Heart right ventricle (tissue), 16 donors: ENCODE results near the gene RIOX2. TPM values are rescaled to one million over a fixed set of nuclear protein-coding genes. Genes with fewer than 3 reads are reported as not detected.

Experiments
- ATAC-seq, 8 donors: fragments of 200-7000 bp; cut with Tn5 transposase; one replicate each; pipeline ENCODE4 v1.9.1; 2020; ENCODE audit warnings: mild to moderate bottlenecking in 8 of 8, moderate library complexity in 8 of 8, moderate number of reproducible peaks in 1 of 8
- DNase-seq, 2 donors: peaks; one replicate each; pipeline ENCODE4 v3.0.0-alpha.2; 2020
- H3K27ac ChIP-seq, 10 donors: fragments of 200-600 bp; sonication (generic) in 2 of 10; one replicate each; pipeline versions ENCODE4 v1.5.0 to v1.8.0; 2020 to 2022; ENCODE audit warnings: mild to moderate bottlenecking in 3 of 10
- H3K27me3 ChIP-seq, 7 donors: fragments of 200-600 bp; one replicate each; pipeline ENCODE4 v1.8.0; 2021 to 2022; ENCODE audit warnings: mild to moderate bottlenecking in 2 of 7
- H3K36me3 ChIP-seq, 9 donors: fragments of 200-600 bp; sonication (generic) in 1 of 9; one replicate each; pipeline versions ENCODE4 v1.5.0 to v1.8.0; 2020 to 2022; ENCODE audit warnings: mild to moderate bottlenecking in 2 of 9
- H3K4me1 ChIP-seq, 9 donors: fragments of 200-600 bp; sonication (generic) in 1 of 9; one replicate each; pipeline versions ENCODE4 v1.5.0 to v1.8.0; 2020 to 2022; ENCODE audit warnings: mild to moderate bottlenecking in 4 of 9
- H3K4me3 ChIP-seq, 10 donors: fragments of 200-600 bp; sonication (generic) in 2 of 10; one replicate each; pipeline versions ENCODE4 v1.5.0 to v1.8.0; 2020 to 2022; ENCODE audit warnings: mild to moderate bottlenecking in 7 of 10, moderate library complexity in 2 of 10
- H3K9me3 ChIP-seq, 11 donors: fragments of 200-600 bp in 10 of 11; sonication (generic) in 2 of 11; one replicate each; pipeline versions ENCODE4 v1.5.0 to v1.8.0; 2013 to 2022; ENCODE audit warnings: mild to moderate bottlenecking in 2 of 11, control low read depth in 1 of 11, moderate library complexity in 1 of 11
- WGBS, 2 donors: extraction: QIAGEN DNeasy Blood & Tissue Kit; methylation state at CpG; one replicate each; pipeline ENCODE4 v1.1.7; 2013; ENCODE audit warnings: inconsistent platforms in 1 of 2; 5-methylcytosine and 5-hydroxymethylcytosine counted together
- intact Hi-C, 10 donors: fragments of 100-400 bp; cut with DNase I; formaldehyde crosslinking; loops; one replicate each; pipeline versions ENCODE4 v1.11.1 to v1.14.2; 2022
- polyA plus RNA-seq, 2 donors: library from polyadenylated mRNA; stranded (reverse); fragments of 200-250 nt; gene quantifications; one replicate each; pipeline ENCODE4 v1.2.3, GENCODE V29; 2013
- total RNA-seq, 10 donors: library from RNA; stranded (reverse); fragmentation: NEBNext Ultra II Directional in 3 of 10; extraction: Animal tissue kit (Norgen Biotek cat#: 25700) in 3 of 10; gene quantifications; one replicate each; pipeline versions ENCODE4 v1.2.1 to v1.2.4, GENCODE V29; 2021 to 2023
- TF ChIP-seq, protein P1 (sequence below), 9 donors: fragments of 200-600 bp; sonication (generic) in 2 of 9; IDR thresholded peaks; one replicate each; pipeline versions ENCODE4 v1.5.0 to v1.8.0; 2021 to 2022; ENCODE audit warnings: antibody characterized with exemption in 9 of 9, mild to moderate bottlenecking in 5 of 9, moderate library complexity in 1 of 9
- donor health status: Arrhythmogenic right ventricular cardiomyopathy.
- donor health status: ischemic (EF 13 %, LVEDD 7.1; RV severe dilation, severe dysfunction).
- donor health status: healthy with polysubstance abuse.
- donor health status: DM: no; HTN: yes; CAD: no.
- donor health status: DM: no; HTN: no; CAD: no.
- donor health status: ischemic (EF 25% LVEDD 6.9; RV normal size, moderate dysfunction).
- donor health status: ischemic (EF 25% LVEDD 5.7; RV mildly dilated, moderate dysfunction).
- donor health status: healthy.
- donor health status: DM: yes; HTN: yes; CAD: no.
- donor health status: Ischemic cardiomyopathy.
- donor health status: ischemic (EF 35%, LVEDD 5.7; RV mildly dilated, moderate dysfunction).
- donor health status: nonischemic (EF 11% LVEDD 7.7; RV severe dilation, severe dysfunction).
- donor health status: DM: yes; HTN: yes; CAD: no.
- donor health status: PGD.
- donor health status: ischemic (EF 29% LVEDD 5.4; RV normal size, mild dysfunction).
- donor health status: nonischemic (EF 23%, LVEDD 6.1; RV moderate dilation, normal function).

Gene RIOX2
- total and polyA plus RNA-seq, 12 donors = 8.4 to 15.8 (median 12.0) TPM

DNA sequence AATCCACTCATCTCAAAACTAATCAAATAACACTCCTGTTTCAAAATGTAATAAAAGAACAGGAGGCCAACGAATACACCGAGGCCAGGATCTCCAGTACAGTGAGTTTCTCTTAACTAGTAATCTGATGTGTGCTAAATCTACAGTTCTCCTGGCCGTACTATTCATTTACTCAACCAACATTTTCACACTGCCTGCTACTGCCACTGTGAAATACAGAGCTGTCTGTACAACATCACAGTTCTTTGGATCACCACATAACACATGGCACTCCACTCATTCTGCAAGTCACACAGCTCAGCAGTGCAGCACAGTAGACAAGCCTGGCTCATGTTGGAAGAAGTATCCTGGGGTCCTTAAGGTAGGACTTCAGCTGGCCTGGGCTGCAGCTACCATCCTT lies 21.9 kb downstream of the RIOX2 start:
- H3K4me3 ChIP-seq = no peak overlapping the region
- WGBS, 2 donors = 95 to 96% methylated on average over 3 of the region's 3 CpGs
- H3K4me1 ChIP-seq = peaks cover 0 to 12% (median 0%) of the 10 kb centered on the region in 9 donors
- no peak for ATAC-seq
- no peak for DNase-seq
- H3K36me3 ChIP-seq = peaks cover 0 to 100% (median 26%) of the 10 kb centered on the region in 9 donors
- H3K9me3 ChIP-seq = no peaks in the 10 kb centered on the region
- TF ChIP-seq, protein P1, sequence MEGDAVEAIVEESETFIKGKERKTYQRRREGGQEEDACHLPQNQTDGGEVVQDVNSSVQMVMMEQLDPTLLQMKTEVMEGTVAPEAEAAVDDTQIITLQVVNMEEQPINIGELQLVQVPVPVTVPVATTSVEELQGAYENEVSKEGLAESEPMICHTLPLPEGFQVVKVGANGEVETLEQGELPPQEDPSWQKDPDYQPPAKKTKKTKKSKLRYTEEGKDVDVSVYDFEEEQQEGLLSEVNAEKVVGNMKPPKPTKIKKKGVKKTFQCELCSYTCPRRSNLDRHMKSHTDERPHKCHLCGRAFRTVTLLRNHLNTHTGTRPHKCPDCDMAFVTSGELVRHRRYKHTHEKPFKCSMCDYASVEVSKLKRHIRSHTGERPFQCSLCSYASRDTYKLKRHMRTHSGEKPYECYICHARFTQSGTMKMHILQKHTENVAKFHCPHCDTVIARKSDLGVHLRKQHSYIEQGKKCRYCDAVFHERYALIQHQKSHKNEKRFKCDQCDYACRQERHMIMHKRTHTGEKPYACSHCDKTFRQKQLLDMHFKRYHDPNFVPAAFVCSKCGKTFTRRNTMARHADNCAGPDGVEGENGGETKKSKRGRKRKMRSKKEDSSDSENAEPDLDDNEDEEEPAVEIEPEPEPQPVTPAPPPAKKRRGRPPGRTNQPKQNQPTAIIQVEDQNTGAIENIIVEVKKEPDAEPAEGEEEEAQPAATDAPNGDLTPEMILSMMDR (IDR thresholded peaks at IDR 0.05) = no peak
- H3K27me3 ChIP-seq = no peaks in the 10 kb centered on the region
- H3K27ac ChIP-seq = no peak overlapping the region
- intact Hi-C loops = no loop called here

DNA sequence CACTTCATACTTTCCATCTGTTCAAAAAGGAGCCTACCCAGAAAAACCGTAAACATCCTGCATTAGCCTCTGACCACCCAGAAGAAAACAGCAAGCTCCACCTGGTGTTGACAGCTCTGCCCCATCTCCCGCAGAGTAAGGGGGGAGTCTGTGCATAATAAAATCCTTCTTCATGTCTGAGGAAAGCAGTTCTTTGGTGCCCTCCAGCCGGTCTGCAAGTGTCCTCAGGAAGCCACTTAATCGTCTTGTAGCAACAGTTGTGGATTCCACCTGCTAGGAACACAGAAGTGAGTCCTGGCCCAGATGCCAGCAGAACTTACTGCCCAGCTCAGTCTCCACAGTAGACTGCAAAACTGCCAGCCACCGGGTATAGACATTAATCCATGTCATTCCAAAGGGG lies 22.5 kb downstream of the RIOX2 start:
- Histone ChIP-seq H3K4me1 (peaks cover 0 to 12% (median 0%) of the 10 kb centered on the region in 9 donors), H3K4me3 (no peak overlapping the region), H3K27ac (no peak overlapping the region), H3K36me3 (peaks cover 0 to 100% (median 33%) of the 10 kb centered on the region in 9 donors), H3K27me3 (no peaks in the 10 kb centered on the region), H3K9me3 (no peaks in the 10 kb centered on the region)
- DNase-seq (no peak), ATAC-seq (no peak)
- intact Hi-C loops = loop anchor here in 2 of 10 donors (10.0 kb wide), 1 partner anchor 155 kb away; no protein-coding TSS in a partner anchor
- WGBS, 2 donors = 66 to 72% methylated on average over 5 of the region's 5 CpGs
- TF ChIP-seq, protein P1 (IDR thresholded peaks at IDR 0.05) = no peak

DNA sequence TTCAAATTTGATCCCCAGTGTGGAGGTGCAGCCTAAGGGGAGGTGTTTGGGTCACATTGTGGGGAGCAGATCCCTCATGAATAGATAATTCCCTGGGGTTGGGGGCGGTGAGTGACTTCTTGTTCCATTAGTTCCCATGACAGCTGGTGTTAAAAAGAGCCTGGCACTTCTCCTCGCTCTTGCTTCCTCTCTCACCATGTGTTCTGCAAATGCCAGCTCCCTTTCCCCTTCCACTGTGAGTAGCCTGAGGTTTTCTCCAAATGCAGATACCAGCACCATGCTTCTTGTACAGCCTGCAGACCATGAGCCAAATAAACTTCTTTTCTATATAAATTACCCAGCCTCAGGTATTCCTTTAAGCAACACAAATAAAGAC lies 23.1 kb downstream of the RIOX2 start:
- Histone ChIP-seq H3K27ac (no peak overlapping the region), H3K36me3 (peaks cover 0 to 100% (median 35%) of the 10 kb centered on the region in 9 donors), H3K4me3 (no peak overlapping the region), H3K27me3 (no peaks in the 10 kb centered on the region), H3K9me3 (no peaks in the 10 kb centered on the region), H3K4me1 (peaks cover 0 to 12% (median 0%) of the 10 kb centered on the region in 9 donors)
- no peak for ATAC-seq
- TF ChIP-seq, protein P1 (IDR thresholded peaks at IDR 0.05) = no peak
- no peak for DNase-seq
- WGBS, 2 donors = 69 to 84% methylated on average over 2 of the region's 2 CpGs
- intact Hi-C loops = loop anchor here in 2 of 10 donors (10.0 kb wide), 1 partner anchor 154 kb away; no protein-coding TSS in a partner anchor

GRCh38 chr3:97948351-97949109 lies 23.7 kb downstream of the RIOX2 start:
- TF ChIP-seq, protein P1 (IDR thresholded peaks at IDR 0.05) = no peak
- intact Hi-C loops = loop anchor here in 2 of 10 donors (10.0 kb wide), 1 partner anchor 154 kb away; no protein-coding TSS in a partner anchor
- Histone ChIP-seq H3K36me3 (peaks cover 0 to 100% (median 35%) of the 10 kb centered on the region in 9 donors), H3K4me3 (no peak overlapping the region), H3K27ac (no peak overlapping the region), H3K9me3 (no peaks in the 10 kb centered on the region), H3K4me1 (peaks cover 0 to 12% (median 0%) of the 10 kb centered on the region in 9 donors), H3K27me3 (no peaks in the 10 kb centered on the region)
- ATAC-seq (no peak), DNase-seq (no peak)
- WGBS, 2 donors = 85% methylated on average over 5 of the region's 5 CpGs
